ENCODE measurements around the gene NLRC3. TPM values are rescaled to one million over a fixed set of nuclear protein-coding genes. Genes with fewer than 3 reads are reported as not detected.
"Not testable (repeated sequence)": the region's sequence is repeated elsewhere in the genome, so short reads cannot be mapped to it uniquely, and the experiment has no call there.

NLRC3 gene
- total RNA-seq, 2 experiments from 2014 or later = 92.6 to 94.6 TPM

DNA sequence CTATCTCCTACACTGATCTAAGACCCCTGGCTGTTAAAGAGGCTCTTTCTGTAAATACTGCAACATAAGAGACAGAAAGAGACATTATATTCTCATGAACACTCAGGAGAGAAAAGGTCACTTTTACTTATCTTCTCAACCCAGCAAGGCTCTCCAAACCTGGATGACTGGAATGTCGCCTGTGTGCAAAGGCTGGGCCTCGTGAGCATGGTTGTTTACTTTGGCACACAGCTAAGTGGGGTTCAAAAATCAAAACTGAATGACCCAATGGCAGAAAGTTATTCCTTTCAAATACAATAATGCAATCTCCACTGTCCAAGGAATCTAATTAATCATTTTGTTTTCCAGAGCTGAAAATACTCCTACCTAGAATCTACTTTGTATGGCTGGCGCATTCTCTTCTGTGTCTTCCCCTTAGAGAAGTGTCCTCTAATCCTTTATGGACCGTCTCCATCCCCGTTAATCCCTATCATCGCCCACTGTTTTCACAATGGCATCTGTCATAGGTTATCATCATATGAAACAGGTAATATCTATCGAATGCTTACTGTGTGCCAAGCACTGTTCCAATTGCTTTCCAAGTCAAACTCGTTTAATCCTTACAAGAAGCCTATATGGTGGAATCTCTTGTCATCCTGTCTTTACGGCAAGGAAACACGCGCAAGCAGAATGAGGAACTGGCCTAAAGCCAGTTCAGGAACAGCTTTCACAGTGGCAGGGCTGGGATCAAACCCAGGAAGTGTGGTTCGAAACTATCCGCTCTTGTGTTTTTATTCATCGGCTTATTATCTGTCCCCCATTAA, 32.9 kb upstream of the NLRC3 start:
- ATAC-seq = no peak
- POLR2A ChIA-PET = interaction anchor here (1.1 to 2.7 kb wide), 2 partner anchors 17 to 30 kb away, joined by 3 to 17 read pairs; no protein-coding TSS in a partner anchor
- Mint-ChIP-seq H3K27ac (peak overlapping the region; percentile 82), H3K36me3 (ENCODE audit: low read depth) (peaks cover 49% of the 10 kb centered on the region), H3K9me3 (ENCODE audit: insufficient read depth) (no peaks in the 10 kb centered on the region), H3K4me1 (ENCODE audit: low read depth) (peaks cover 50% of the 10 kb centered on the region), H3K27me3 (ENCODE audit: low read depth) (no peaks in the 10 kb centered on the region), H3K4me3 (peak overlapping the region; percentile 97)
- CTCF ChIA-PET = interaction anchor here (1.0 kb wide), 1 partner anchor 32 kb away, joined by 3 read pairs; no protein-coding TSS in a partner anchor
- DNase-seq = no peak

DNA sequence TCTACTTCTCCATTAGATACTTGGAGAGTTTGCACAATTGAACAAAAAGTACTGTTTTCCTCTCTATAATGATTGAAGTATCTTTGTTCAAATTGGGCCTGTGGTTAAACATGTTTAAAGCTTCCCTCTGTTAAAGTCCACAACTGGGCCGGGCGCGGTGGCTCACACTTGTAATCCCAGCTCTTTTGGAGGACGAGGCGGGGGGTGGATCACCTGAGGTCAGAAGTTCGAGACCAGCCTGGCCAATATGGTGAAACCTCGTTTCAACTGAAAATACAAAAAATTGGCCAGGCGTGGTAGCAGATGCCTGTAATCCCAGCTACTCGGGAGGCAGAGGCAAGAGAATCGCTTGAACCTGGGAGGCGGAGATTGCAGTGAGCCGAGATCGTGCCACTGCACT, 31.8 kb upstream of the NLRC3 start:
- CTCF ChIA-PET = not testable (repeated sequence)
- peaks cover 40% of the 10 kb centered on the region for H3K4me1 Mint-ChIP-seq (ENCODE audit: low read depth)

DNA sequence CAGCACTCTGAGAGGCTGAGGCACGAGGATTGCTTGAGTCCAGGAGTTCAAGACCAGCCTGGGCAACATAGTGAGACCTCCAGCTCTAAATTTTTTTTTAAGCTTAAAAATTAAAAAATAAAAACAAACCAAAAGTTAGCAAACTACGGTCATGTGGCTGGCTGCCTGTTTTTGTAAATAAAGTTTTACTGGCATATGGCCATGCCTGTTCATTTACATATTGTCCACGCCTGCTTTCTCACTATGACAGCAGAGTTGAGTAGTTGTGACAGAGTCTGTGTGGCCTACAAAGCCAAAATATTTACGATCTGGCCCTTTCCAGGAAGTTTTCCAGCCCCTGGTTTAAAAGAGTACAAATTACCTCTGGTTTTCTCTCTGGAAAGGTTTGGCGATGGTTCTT, 30.9 kb upstream of the NLRC3 start:
- peaks cover 34% of the 10 kb centered on the region for H3K4me1 Mint-ChIP-seq (ENCODE audit: low read depth)
- POLR2A ChIA-PET = no interaction called here

More for the DNA sequence above, 31.8 kb upstream of the NLRC3 start:
- peaks cover 45% of the 10 kb centered on the region for H3K36me3 Mint-ChIP-seq (ENCODE audit: low read depth)
- POLR2A ChIA-PET; H3K27ac Mint-ChIP-seq; H3K27me3 Mint-ChIP-seq (ENCODE audit: low read depth); DNase-seq; H3K4me3 Mint-ChIP-seq; ATAC-seq; H3K9me3 Mint-ChIP-seq (ENCODE audit: insufficient read depth): not testable (repeated sequence)

DNA sequence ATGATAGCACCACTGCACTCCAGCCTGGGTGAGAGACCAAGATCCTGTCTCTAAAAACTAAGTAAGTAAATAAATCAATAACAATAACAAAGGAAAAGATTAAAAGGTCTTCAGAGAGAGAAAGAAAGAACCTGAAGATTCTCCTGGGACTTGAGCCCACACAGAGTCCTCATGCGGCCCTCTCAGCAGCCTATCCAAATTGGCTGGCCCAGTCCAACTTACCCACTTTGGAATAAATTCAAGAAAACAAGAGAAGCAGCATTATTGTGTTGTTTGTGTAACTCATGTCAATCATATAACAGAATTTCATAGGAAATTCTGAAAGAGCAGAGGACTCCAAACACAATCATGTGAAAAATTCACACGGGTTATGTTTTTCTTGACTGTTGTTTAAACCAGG, 30.4 kb upstream of the NLRC3 start:
- POLR2A ChIA-PET = no interaction called here
- CTCF ChIA-PET = no interaction called here
- no peaks in the 10 kb centered on the region for H3K9me3 Mint-ChIP-seq (ENCODE audit: insufficient read depth)
- no peaks in the 10 kb centered on the region for H3K27me3 Mint-ChIP-seq (ENCODE audit: low read depth)
- H3K4me1 Mint-ChIP-seq (ENCODE audit: low read depth) = peaks cover 30% of the 10 kb centered on the region
- ATAC-seq (no peak), DNase-seq (no peak)
- no peak overlapping the region for H3K4me3 Mint-ChIP-seq
- H3K36me3 Mint-ChIP-seq (ENCODE audit: low read depth) = peaks cover 40% of the 10 kb centered on the region
- no peak overlapping the region for H3K27ac Mint-ChIP-seq

More for the DNA sequence above, 30.9 kb upstream of the NLRC3 start:
- ATAC-seq = no peak
- CTCF ChIA-PET = no interaction called here
- no peak for DNase-seq
- no peak overlapping the region for H3K27ac Mint-ChIP-seq
- no peak overlapping the region for H3K4me3 Mint-ChIP-seq
- H3K36me3 Mint-ChIP-seq (ENCODE audit: low read depth) = peaks cover 44% of the 10 kb centered on the region
- H3K9me3 Mint-ChIP-seq (ENCODE audit: insufficient read depth) = no peaks in the 10 kb centered on the region
- no peaks in the 10 kb centered on the region for H3K27me3 Mint-ChIP-seq (ENCODE audit: low read depth)

DNA sequence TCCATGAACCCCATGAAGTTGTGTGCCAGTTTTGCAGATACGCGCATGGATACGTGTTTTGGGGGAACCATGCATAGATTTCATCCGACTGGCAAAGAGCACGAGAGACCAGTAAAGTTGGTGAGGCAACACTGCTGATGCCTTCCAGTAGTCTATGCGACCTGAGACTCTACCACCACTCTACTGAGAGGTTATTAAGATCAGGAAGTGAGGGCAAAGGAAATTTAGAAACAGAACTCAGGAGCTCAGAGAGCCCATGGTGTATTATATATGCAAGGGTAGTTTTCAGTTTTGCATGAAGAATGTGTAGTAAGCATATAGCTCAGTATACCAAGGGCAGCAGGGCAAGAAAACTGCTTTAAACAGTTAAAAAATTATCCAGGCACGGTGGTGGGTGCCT, 30.0 kb upstream of the NLRC3 start:
- ATAC-seq (no peak), DNase-seq (no peak)
- ChIA-PET POLR2A (no interaction called here), CTCF (no interaction called here)
- no peak overlapping the region for H3K4me3 Mint-ChIP-seq
- no peaks in the 10 kb centered on the region for H3K9me3 Mint-ChIP-seq (ENCODE audit: insufficient read depth)
- no peak overlapping the region for H3K27ac Mint-ChIP-seq
- H3K36me3 Mint-ChIP-seq (ENCODE audit: low read depth) = peaks cover 40% of the 10 kb centered on the region
- H3K27me3 Mint-ChIP-seq (ENCODE audit: low read depth) = no peaks in the 10 kb centered on the region
- H3K4me1 Mint-ChIP-seq (ENCODE audit: low read depth) = peaks cover 28% of the 10 kb centered on the region

DNA sequence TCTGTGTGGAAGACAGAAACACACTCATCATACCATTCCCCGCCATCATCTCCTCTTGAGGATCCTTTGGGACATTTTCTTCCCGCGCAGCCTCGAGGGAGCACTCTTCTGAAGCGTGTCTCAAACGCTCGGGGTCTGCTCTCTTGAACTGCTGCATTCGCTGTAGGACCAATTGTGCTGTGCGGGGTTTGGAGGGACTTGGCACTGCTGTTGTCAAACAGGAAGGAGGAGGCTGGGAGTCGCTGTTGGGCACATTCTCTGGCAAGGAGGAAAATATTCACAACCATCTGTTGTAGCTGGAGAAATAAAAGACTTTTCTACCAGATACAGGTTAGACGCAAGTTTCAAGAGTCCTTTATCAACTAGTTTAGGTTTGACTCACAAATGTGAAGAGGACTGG, 29.2 kb upstream of the NLRC3 start:
- no peaks in the 10 kb centered on the region for H3K9me3 Mint-ChIP-seq (ENCODE audit: insufficient read depth)
- no peak overlapping the region for H3K27ac Mint-ChIP-seq
- POLR2A ChIA-PET = no interaction called here
- peaks cover 23% of the 10 kb centered on the region for H3K4me1 Mint-ChIP-seq (ENCODE audit: low read depth)
- CTCF ChIA-PET = no interaction called here
- H3K27me3 Mint-ChIP-seq (ENCODE audit: low read depth) = no peaks in the 10 kb centered on the region
- no peak for ATAC-seq
- no peak for DNase-seq
- H3K4me3 Mint-ChIP-seq = no peak overlapping the region
- peaks cover 41% of the 10 kb centered on the region for H3K36me3 Mint-ChIP-seq (ENCODE audit: low read depth)

DNA sequence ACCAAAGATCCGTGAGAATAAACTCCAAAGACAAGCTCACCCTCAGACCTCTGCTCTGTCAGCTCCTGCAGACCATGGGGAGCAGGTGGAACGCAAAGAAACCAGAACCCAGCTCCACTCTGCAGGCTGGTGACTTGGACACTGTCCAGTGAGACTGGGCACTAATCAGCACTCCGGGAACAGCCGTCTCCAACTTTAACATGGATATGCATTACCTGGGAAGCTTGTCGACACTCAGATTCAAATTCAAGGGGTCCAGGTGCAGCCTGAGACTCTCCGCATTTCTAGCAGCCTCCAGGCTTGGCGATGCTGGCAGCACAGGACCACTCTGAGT, 25.1 kb upstream of the NLRC3 start:
- peaks cover 23% of the 10 kb centered on the region for H3K4me1 Mint-ChIP-seq (ENCODE audit: low read depth)
- peaks cover 5% of the 10 kb centered on the region for H3K9me3 Mint-ChIP-seq (ENCODE audit: insufficient read depth)
- CTCF ChIA-PET = no interaction called here

DNA sequence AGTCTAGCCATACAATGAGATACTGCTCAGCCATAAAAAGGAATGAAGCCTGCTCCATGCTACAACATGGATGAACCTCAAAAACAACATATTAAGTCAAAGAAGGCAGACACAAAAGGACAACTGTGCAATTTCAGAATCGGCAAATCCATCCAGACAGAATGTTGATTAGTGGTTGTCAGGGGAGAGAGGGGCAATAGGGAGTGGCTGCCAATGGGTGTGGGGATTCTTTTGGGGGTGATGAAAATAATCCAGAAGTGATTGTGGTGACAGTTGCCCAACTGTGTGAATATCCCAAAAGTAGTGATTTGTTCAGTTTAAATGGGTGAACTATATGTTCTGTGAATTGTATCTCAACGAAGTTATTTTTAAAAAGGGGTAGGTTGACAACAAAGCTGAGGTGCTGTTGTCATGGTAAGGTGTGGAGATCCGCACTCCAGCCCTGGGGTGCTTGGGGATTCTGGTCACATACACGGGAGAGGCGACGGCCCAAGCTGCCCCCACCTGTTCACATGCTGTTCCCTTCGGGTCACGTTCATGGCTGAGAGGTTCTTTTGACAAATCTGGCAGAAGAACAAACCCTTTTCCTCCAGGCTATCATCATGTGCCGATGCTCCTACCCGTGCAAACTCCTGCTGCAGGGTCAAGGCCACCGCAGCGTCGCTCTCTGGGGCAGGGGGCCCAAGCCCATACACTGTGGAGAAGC, 24.6 kb upstream of the NLRC3 start:
- Mint-ChIP-seq H3K36me3 (ENCODE audit: low read depth) (peaks cover 57% of the 10 kb centered on the region), H3K9me3 (ENCODE audit: insufficient read depth) (peaks cover 5% of the 10 kb centered on the region), H3K4me3 (no peak overlapping the region), H3K27ac (no peak overlapping the region), H3K27me3 (ENCODE audit: low read depth) (no peaks in the 10 kb centered on the region), H3K4me1 (ENCODE audit: low read depth) (peaks cover 22% of the 10 kb centered on the region)
- POLR2A ChIA-PET = no interaction called here
- CTCF ChIA-PET = no interaction called here
- DNase-seq (no peak), ATAC-seq (no peak)

More for the DNA sequence above, 25.1 kb upstream of the NLRC3 start:
- DNase-seq (no peak), ATAC-seq (no peak)
- peaks cover 55% of the 10 kb centered on the region for H3K36me3 Mint-ChIP-seq (ENCODE audit: low read depth)
- no peaks in the 10 kb centered on the region for H3K27me3 Mint-ChIP-seq (ENCODE audit: low read depth)
- no peak overlapping the region for H3K4me3 Mint-ChIP-seq
- H3K27ac Mint-ChIP-seq = no peak overlapping the region
- POLR2A ChIA-PET = no interaction called here

DNA sequence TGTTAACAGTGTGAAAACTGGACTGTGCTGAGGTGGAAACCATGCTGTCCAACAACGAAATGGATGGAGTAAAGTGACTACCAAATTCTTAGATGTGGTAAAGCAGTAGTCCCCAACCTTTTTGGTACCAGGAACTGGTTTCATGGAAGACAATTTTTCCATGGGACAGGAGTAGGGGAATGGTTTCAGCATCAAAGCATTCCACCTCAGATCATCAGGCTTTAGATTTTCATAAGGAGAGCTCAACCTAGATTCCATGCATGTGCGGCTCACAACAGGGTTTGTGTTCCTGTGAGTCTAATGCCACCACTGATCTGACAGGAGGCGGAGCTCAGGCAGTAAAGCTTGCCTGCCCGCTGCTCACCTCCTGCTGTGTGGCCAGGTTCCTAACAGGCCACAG, 22.7 kb upstream of the NLRC3 start:
- Mint-ChIP-seq H3K9me3 (ENCODE audit: insufficient read depth) (peaks cover 5% of the 10 kb centered on the region), H3K27ac (no peak overlapping the region), H3K27me3 (ENCODE audit: low read depth) (no peaks in the 10 kb centered on the region), H3K4me1 (ENCODE audit: low read depth) (peaks cover 22% of the 10 kb centered on the region), H3K4me3 (no peak overlapping the region), H3K36me3 (ENCODE audit: low read depth) (peaks cover 53% of the 10 kb centered on the region)
- ATAC-seq (no peak), DNase-seq (no peak)
- ChIA-PET POLR2A (no interaction called here), CTCF (no interaction called here)

DNA sequence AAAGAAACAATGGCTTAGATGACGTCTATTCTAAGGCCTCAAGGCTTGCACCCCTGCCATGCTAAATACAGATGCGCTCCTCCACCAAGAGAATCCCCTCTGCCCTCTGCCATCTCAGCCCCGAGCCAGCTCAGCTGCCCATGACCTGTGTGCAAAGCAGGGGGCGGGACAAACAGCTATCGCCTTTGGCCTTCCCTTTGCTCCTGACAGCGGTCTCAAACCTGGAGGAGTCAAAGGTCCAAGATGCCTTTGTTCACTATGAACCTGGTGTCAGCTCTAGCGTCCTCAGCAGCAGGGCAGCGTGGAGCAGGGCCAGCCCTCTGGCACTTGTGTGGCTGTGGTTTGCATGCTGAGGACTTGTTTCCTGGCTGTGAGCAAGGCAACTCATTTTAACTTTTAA, 21.9 kb upstream of the NLRC3 start:
- Mint-ChIP-seq H3K4me1 (ENCODE audit: low read depth) (peaks cover 22% of the 10 kb centered on the region), H3K27me3 (ENCODE audit: low read depth) (no peaks in the 10 kb centered on the region), H3K27ac (no peak overlapping the region), H3K4me3 (no peak overlapping the region), H3K36me3 (ENCODE audit: low read depth) (peaks cover 51% of the 10 kb centered on the region), H3K9me3 (ENCODE audit: insufficient read depth) (peaks cover 5% of the 10 kb centered on the region)
- ATAC-seq (no peak), DNase-seq (no peak)
- ChIA-PET POLR2A (interaction anchor here (0.5 to 1.5 kb wide), 2 partner anchors 16 to 23 kb away, joined by 3 to 4 read pairs; no protein-coding TSS in a partner anchor), CTCF (no interaction called here)

DNA sequence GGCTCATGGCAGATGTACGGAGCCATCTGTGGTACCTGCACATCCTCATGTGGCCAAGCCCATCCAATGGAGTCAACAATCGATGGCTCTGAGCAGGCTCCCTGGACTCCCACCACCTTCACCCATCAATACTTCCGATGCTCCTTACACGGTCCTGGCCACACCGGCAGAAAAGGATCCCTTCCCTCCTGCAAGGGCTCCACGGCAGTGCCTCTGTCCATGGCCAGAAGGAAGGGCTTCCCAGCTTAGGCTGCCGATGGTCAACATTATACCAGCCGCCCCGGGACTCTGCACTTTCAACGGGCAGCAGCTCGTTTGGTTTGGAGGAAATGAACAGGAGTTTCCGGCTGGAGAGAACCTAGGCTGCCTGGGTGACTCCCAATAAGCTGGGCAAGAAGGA, 21.0 kb upstream of the NLRC3 start:
- Mint-ChIP-seq H3K36me3 (ENCODE audit: low read depth) (peaks cover 46% of the 10 kb centered on the region), H3K4me1 (ENCODE audit: low read depth) (peaks cover 22% of the 10 kb centered on the region), H3K27me3 (ENCODE audit: low read depth) (no peaks in the 10 kb centered on the region), H3K27ac (no peak overlapping the region), H3K4me3 (no peak overlapping the region), H3K9me3 (ENCODE audit: insufficient read depth) (peaks cover 5% of the 10 kb centered on the region)
- DNase-seq (no peak), ATAC-seq (no peak)
- ChIA-PET CTCF (no interaction called here), POLR2A (interaction anchor here (1.5 kb wide), 1 partner anchor 22 kb away, joined by 4 read pairs; no protein-coding TSS in a partner anchor)

DNA sequence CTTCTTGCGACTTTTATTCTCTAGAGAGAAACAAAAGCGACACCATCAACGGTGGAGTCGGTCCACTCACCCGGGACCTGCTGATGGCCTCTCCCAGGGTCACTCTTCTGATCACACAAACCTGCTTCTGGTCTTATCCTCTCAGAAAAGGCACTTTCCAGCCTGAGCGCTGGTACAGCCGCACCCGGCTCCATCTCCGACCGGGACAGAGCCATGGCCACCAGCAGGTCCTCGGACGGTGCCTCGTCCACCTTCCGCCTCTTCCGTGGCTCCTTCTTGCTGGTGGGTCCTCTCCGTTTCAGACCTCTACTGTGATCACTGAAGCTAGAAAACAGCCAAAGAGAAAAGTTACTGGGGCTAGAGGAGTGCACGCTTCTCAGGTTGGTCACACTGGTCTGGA, 20.5 kb upstream of the NLRC3 start:
- no peak overlapping the region for H3K4me3 Mint-ChIP-seq
- H3K27me3 Mint-ChIP-seq (ENCODE audit: low read depth) = no peaks in the 10 kb centered on the region
- H3K4me1 Mint-ChIP-seq (ENCODE audit: low read depth) = peaks cover 22% of the 10 kb centered on the region
- ChIA-PET CTCF (no interaction called here), POLR2A (interaction anchor here (1.5 kb wide), 1 partner anchor 21 kb away, joined by 4 read pairs; no protein-coding TSS in a partner anchor)
- no peak overlapping the region for H3K27ac Mint-ChIP-seq
- DNase-seq (no peak), ATAC-seq (no peak)
- peaks cover 5% of the 10 kb centered on the region for H3K9me3 Mint-ChIP-seq (ENCODE audit: insufficient read depth)
- H3K36me3 Mint-ChIP-seq (ENCODE audit: low read depth) = peaks cover 46% of the 10 kb centered on the region
